Measurements from ENCODE around the gene RGS7BP. TPM values are rescaled to one million over a fixed set of nuclear protein-coding genes. Genes with fewer than 3 reads are reported as not detected.

The RGS7BP gene
- total and polyA plus RNA-seq, 2 experiments from 2014 or later: 3.3 to 5.4 TPM

GRCh38 chr5:64653766-64654560 lies 148.1 kb downstream of the RGS7BP start:
- H4K20me1 ChIP-seq (replicated peaks; ENCODE audit: insufficient read depth): no peaks in the 10 kb centered on the region
- no peak overlapping the region for H3K4me3 ChIP-seq
- DNase-seq (ENCODE audit: low spot score) (no peak), ATAC-seq (no peak)
- Mint-ChIP-seq H3K9me3 (peaks cover 21% of the 10 kb centered on the region), H3K4me3 (no peak overlapping the region), H3K36me3 (ENCODE audit: low read depth) (peaks cover 6% of the 10 kb centered on the region), H3K27me3 (ENCODE audit: insufficient read depth, low read depth, poor library complexity) (no peaks in the 10 kb centered on the region), H3K4me1 (no peaks in the 10 kb centered on the region; the same call in 2 of the 3 replicates), H3K27ac (no peak overlapping the region)
- no peak for TF ChIP-seq EZH2 (IDR thresholded peaks at IDR 0.05; ENCODE audit: low read depth, unreplicated experiment)
- TF ChIP-seq CTCF (conservative IDR thresholded peaks at IDR 0.05; ENCODE audit: low read depth in 2 of 2): no peak
- TF ChIP-seq REST (IDR thresholded peaks at IDR 0.05; ENCODE audit: unreplicated experiment): no peak
- no peaks in the 10 kb centered on the region for H3K79me2 ChIP-seq (replicated peaks; ENCODE audit: insufficient read depth)
- H3K36me3 ChIP-seq (ENCODE audit: insufficient read depth): 0 out of 2 replicates have a peak, but pooled peaks cover 4% of the 10 kb centered on the region
- H3K27ac ChIP-seq (ENCODE audit: low read depth): no peak overlapping the region
- H2AFZ ChIP-seq: no peak overlapping the region
- no peaks in the 10 kb centered on the region for H3K9me2 ChIP-seq (ENCODE audit: insufficient read depth)
- H3K27me3 ChIP-seq (ENCODE audit: insufficient read depth): no peaks in the 10 kb centered on the region
- H3K4me2 ChIP-seq: no peak overlapping the region
- H3F3A ChIP-seq (replicated peaks; ENCODE audit: low read depth): no peaks in the 10 kb centered on the region
- H3K4me1 ChIP-seq (ENCODE audit: insufficient read depth): no peaks in the 10 kb centered on the region

GRCh38 chr5:64654561-64654938 lies 148.7 kb downstream of the RGS7BP start:
- Histone ChIP-seq H3K4me3 (no peak overlapping the region), H3K4me1 (ENCODE audit: insufficient read depth) (no peaks in the 10 kb centered on the region), H3K27ac (ENCODE audit: low read depth) (no peak overlapping the region), H2AFZ (no peak overlapping the region), H3F3A (replicated peaks; ENCODE audit: low read depth) (no peaks in the 10 kb centered on the region), H3K36me3 (ENCODE audit: insufficient read depth) (0 out of 2 replicates have a peak, but pooled peaks cover 4% of the 10 kb centered on the region), H3K27me3 (ENCODE audit: insufficient read depth) (no peaks in the 10 kb centered on the region), H3K9me2 (ENCODE audit: insufficient read depth) (no peaks in the 10 kb centered on the region), H3K4me2 (no peak overlapping the region), H4K20me1 (replicated peaks; ENCODE audit: insufficient read depth) (no peaks in the 10 kb centered on the region), H3K79me2 (replicated peaks; ENCODE audit: insufficient read depth) (no peaks in the 10 kb centered on the region)
- Mint-ChIP-seq H3K4me1 (no peaks in the 10 kb centered on the region; the same call in 1 of the 3 replicates), H3K27ac (no peak overlapping the region), H3K36me3 (ENCODE audit: low read depth) (peaks cover 3% of the 10 kb centered on the region), H3K27me3 (ENCODE audit: insufficient read depth, low read depth, poor library complexity) (no peaks in the 10 kb centered on the region), H3K9me3 (peaks cover 21% of the 10 kb centered on the region), H3K4me3 (no peak overlapping the region)
- ATAC-seq (no peak), DNase-seq (ENCODE audit: low spot score) (no peak)
- TF ChIP-seq REST (IDR thresholded peaks at IDR 0.05; ENCODE audit: unreplicated experiment): no peak
- TF ChIP-seq ZNF331 (CRISPR knock-in tag; IDR thresholded peaks at IDR 0.05; ENCODE audit: low read depth): no peak
- no peak for TF ChIP-seq ETS1 (IDR thresholded peaks at IDR 0.05)
- no peak for TF ChIP-seq EZH2 (IDR thresholded peaks at IDR 0.05; ENCODE audit: low read depth, unreplicated experiment)
- no peak for TF ChIP-seq CTCF (conservative IDR thresholded peaks at IDR 0.05; ENCODE audit: low read depth in 2 of 2)
- TF ChIP-seq STAT1 (IDR thresholded peaks at IDR 0.05; ENCODE audit: unreplicated experiment): no peak
- no peak for TF ChIP-seq CREB1 (CRISPR knock-in tag; IDR thresholded peaks at IDR 0.05; ENCODE audit: low read depth)
- no peak for TF ChIP-seq NANOG (IDR thresholded peaks at IDR 0.05; ENCODE audit: borderline replicate concordance)

All from GM23338 (cell line).